GM12891 (cell line): ENCODE results near the gene WFDC2.

ENCODE experiments used
- DNase-seq: peaks from one replicate; pipeline ENCODE4 v3.0.0; 2011; ENCODE audit warnings: low spot score; ENCODE audit not compliant: insufficient read length
- FAIRE-seq: peaks from 2 replicates; lab custom pipeline; 2011; peaks lifted over from hg19 to GRCh38; lab: Jason Lieb, UNC
- PAX5 ChIP-seq: IDR thresholded peaks from 2 replicates; pipeline ENCODE4 v1.6.1; 2011; ENCODE audit warnings: low read length, moderate library complexity, mild to moderate bottlenecking; ENCODE audit not compliant: insufficient read depth, severe bottlenecking
- POLR2A ChIP-seq: IDR thresholded peaks from 2 replicates; pipeline ENCODE4 v1.6.1; 2011; ENCODE audit warnings: low read depth, low read length, control low read depth
- POLR2AphosphoS5 ChIP-seq: IDR thresholded peaks from 2 replicates; pipeline ENCODE4 v1.6.1; 2011; ENCODE audit warnings: low read depth, low read length, control low read depth
- POU2F2 ChIP-seq: IDR thresholded peaks from 2 replicates; pipeline ENCODE4 v1.6.1; 2011; ENCODE audit warnings: low read depth, mild to moderate bottlenecking, control low read depth, low read length, moderate library complexity
- SPI1 ChIP-seq: IDR thresholded peaks from 2 replicates; pipeline ENCODE4 v1.6.1; 2011; ENCODE audit warnings: low read depth, low read length, control low read depth
- TAF1 ChIP-seq: IDR thresholded peaks from 2 replicates; pipeline ENCODE4 v1.6.1; 2011; ENCODE audit warnings: low read depth, low read length, control low read depth

The WFDC2 gene

DNA sequence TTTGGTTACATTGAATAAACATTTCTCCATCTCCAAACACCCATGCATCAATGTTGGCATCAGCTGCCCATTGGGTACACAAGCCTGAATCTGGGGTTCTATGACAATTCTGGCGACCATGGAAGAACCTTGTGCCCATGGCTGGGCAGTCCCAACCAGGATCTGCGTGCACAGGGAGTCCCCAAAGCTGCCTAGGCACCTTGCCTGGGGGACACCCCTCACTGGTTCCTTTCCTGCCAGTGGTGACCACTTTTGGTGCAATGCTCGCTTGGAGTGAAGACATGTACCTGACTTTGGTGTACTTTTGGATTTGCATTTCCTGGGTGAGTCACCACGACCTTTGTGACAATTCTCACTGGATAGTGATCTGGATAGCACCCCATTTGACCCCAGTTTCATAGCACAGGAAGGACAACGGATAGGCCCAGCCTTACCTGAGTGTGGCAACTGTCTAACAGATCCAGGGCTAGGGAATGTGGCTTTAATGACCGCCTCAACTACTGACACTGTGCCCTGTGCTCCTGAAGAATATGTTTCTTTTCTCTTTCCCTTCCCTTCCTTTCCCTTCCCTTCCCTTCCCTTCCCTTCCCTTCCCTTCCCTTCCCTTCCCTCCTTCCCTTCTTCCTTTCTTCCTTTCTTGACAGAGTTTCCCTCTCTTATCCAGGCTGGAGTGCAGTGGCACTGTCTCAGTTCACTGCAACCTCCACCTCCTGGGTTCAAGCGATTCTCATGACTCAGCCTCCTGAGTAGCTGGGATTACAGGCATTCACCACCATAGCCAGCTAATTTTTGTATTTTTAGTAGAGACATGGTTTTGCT is 38.7 kb downstream of the WFDC2 start:
- FAIRE-seq (no peak), DNase-seq (no peak)
- TF ChIP-seq PAX5 = no peak

DNA sequence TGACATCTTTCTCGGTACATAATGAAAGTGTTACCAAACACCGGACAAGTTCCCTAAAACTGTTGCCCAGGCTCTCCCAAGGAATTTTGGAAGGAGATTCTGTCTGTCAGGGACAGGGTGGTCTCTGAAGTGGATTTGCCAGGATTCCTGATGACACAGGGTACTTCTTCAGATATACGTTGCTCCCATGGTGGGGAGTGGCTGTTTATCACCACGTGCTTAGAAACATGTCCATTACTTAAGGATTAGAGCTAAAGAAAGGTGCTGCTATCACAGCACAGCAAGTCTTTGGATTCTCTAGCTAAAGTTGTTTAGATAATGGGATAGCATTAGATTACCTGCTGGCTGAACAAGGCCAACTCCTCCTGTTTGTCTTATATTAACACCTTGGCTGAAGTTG is 39.5 kb downstream of the WFDC2 start:
- TF ChIP-seq SPI1 (no peak), PAX5 (no peak), POLR2A (no peak), POU2F2 (no peak), POLR2AphosphoS5 (no peak), TAF1 (no peak)
- FAIRE-seq = no peak

GRCh38 chr20:45510242-45510862 is 40.8 kb downstream of the WFDC2 start:
- DNase-seq (no peak), FAIRE-seq (no peak)
- no peak for TF ChIP-seq SPI1
- TF ChIP-seq POLR2AphosphoS5 = no peak
- TF ChIP-seq TAF1 = no peak
- no peak for TF ChIP-seq POU2F2
- no peak for TF ChIP-seq PAX5
- TF ChIP-seq POLR2A = no peak

More for the DNA sequence above, 39.5 kb downstream of the WFDC2 start:
- no peak for DNase-seq

GRCh38 chr20:45515147-45515913 is 45.8 kb downstream of the WFDC2 start, which contains the start of gene SPINT3:
Gene SPINT3 (minus strand): TSS chr20:45515622. CDS start chr20:45515608, 14 bp downstream.
- no peak for TF ChIP-seq PAX5
- TF ChIP-seq POLR2A = no peak
- TF ChIP-seq TAF1 = no peak
- no peak for TF ChIP-seq SPI1
- TF ChIP-seq POU2F2 = no peak
- TF ChIP-seq POLR2AphosphoS5 = no peak

GRCh38 chr20:45518282-45518681 is 48.7 kb downstream of the WFDC2 start:
- FAIRE-seq (no peak), DNase-seq (no peak)
- TF ChIP-seq SPI1 (no peak), PAX5 (no peak), POU2F2 (no peak), POLR2A (no peak), TAF1 (no peak), POLR2AphosphoS5 (no peak)

More at GRCh38 chr20:45515147-45515913, 45.8 kb downstream of the WFDC2 start, which contains the start of gene SPINT3:
- no peak for FAIRE-seq
- no peak for DNase-seq

DNA sequence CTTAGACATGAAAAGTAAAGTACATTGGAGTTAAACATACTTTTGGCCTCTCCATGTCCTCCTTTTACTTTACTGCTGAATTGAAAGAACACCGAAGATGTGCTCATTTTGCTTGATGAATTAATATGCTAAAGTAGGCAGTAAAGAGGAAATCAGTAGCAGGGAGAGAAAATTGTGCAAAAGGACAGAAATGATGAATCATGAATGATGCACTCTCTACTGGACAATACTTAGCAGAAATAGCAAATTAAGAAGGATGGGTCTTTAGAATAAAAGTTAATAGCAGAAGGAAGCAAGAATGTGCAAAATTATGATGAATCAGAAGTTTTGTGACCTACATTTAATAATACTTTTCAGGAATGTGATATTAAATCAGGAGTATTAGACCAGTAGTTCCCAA is 54.3 kb downstream of the WFDC2 start:
- FAIRE-seq = no peak
- no peak for DNase-seq
- TF ChIP-seq POLR2A = no peak
- TF ChIP-seq POU2F2 = no peak
- no peak for TF ChIP-seq TAF1
- TF ChIP-seq POLR2AphosphoS5 = no peak
- TF ChIP-seq PAX5 = no peak
- TF ChIP-seq SPI1 = no peak

DNA sequence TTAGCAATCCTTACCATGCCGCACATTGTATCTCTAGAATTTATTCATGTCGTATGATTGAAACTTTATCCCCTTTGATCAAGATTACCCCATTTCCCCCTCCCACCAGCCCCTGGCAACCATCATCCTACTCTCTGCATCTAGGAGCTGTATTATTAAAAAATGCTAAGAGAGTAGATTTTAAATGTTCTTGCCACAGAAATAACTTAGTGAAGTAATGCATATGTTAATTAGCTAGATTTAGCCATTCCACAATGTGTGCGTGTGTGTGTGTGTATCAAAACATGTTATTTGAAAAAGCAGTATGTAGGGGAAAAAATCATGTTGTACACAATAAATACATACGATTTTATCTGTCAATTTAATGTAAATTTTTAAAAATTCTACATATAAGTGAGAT is 57.7 kb downstream of the WFDC2 start:
- FAIRE-seq = no peak
- TF ChIP-seq TAF1 (no peak), SPI1 (no peak), PAX5 (no peak), POLR2A (no peak), POLR2AphosphoS5 (no peak), POU2F2 (no peak)
- no peak for DNase-seq
